AG04450 (cell line): ENCODE results near the gene SH2D3A. TPM values are rescaled to one million over a fixed set of nuclear protein-coding genes. Genes with fewer than 3 reads are reported as not detected.
"Not testable (repeated sequence)": the region's sequence is repeated elsewhere in the genome, so short reads cannot be mapped to it uniquely, and the experiment has no call there.

Experiments
- CTCF ChIA-PET: fragments of 300-600, 350-600 bp; formaldehyde crosslinking; extraction: SDS; loops from one replicate; lab custom pipeline; 2022; ENCODE audit warnings: antibody characterized with exemption, inconsistent platforms; lab: Charles Lee
- POLR2A ChIA-PET: fragments of 350-600 bp; formaldehyde crosslinking; extraction: SDS; loops from one replicate; lab custom pipeline; 2021; ENCODE audit warnings: antibody characterized with exemption, inconsistent platforms; lab: Yijun Ruan, JAX
- DNase-seq: peaks from one replicate; pipeline ENCODE4 v3.0.0-alpha.2; 2011; ENCODE audit warnings: low read depth, low spot score
- H3K27ac ChIP-seq: one replicate; pipeline ENCODE4 v1.5.1; 2012; ENCODE audit warnings: low read depth, low read length, control low read depth
- H3K27me3 ChIP-seq: one replicate; pipeline ENCODE4 v1.6.0; 2012; ENCODE audit warnings: low read length; ENCODE audit not compliant: control insufficient read depth, insufficient read depth
- H3K4me3 ChIP-seq: 2 replicates; pipeline ENCODE4 v1.5.1; 2011; ENCODE audit warnings: mild to moderate bottlenecking, low read depth, low read length, control low read depth
- H3K9me3 ChIP-seq: 2 replicates; pipeline ENCODE4 v1.5.1; 2012; ENCODE audit warnings: low read length; ENCODE audit not compliant: control insufficient read depth, insufficient read depth
- CTCF ChIP-seq: IDR thresholded peaks from 2 replicates; pipeline ENCODE4 v1.5.1; 2011; ENCODE audit warnings: low read depth, low read length, control low read depth, inconsistent platforms
- polyA plus RNA-seq: library from polyadenylated mRNA; depleted of rRNA; stranded (reverse); fragments of >200 nt; gene quantifications from 2 replicates; pipeline ENCODE4 v1.2.3, GENCODE V29; 2011

The SH2D3A gene
- polyA plus RNA-seq, 1 experiment, result not detected

- Histone ChIP-seq H3K9me3 (peaks cover 7% of the 10 kb centered on the region), H3K4me3 (no peak overlapping the region), H3K27me3 (no peaks in the 10 kb centered on the region), H3K27ac (no peak overlapping the region)
- POLR2A ChIA-PET, result no interaction called here
- no peak for TF ChIP-seq CTCF
- CTCF ChIA-PET, result no interaction called here
- DNase-seq, result no peak
Observed at GRCh38 chr19:6802336-6803035, 35.3 kb upstream of the SH2D3A start.

GRCh38 chr19:6801485-6802086 is 34.4 kb upstream of the SH2D3A start:
- no peak overlapping the region for H3K4me3 ChIP-seq
- no peaks in the 10 kb centered on the region for H3K27me3 ChIP-seq
- peaks cover 7% of the 10 kb centered on the region for H3K9me3 ChIP-seq
- DNase-seq, result no peak
- CTCF ChIA-PET, result no interaction called here
- no peak for TF ChIP-seq CTCF
- H3K27ac ChIP-seq, result no peak overlapping the region
- POLR2A ChIA-PET, result no interaction called here

- DNase-seq, result no peak
- ChIA-PET POLR2A (interaction anchor here (0.6 kb wide), 1 partner anchor 186 kb away, joined by 6 read pairs; no protein-coding TSS in a partner anchor), CTCF (no interaction called here)
- no peak for TF ChIP-seq CTCF
- Histone ChIP-seq H3K27ac (no peak overlapping the region), H3K4me3 (no peak overlapping the region), H3K9me3 (peaks cover 7% of the 10 kb centered on the region; the same call in 1 of the 2 replicates), H3K27me3 (no peaks in the 10 kb centered on the region)
Observed at GRCh38 chr19:6800991-6801484, 33.8 kb upstream of the SH2D3A start.

DNA sequence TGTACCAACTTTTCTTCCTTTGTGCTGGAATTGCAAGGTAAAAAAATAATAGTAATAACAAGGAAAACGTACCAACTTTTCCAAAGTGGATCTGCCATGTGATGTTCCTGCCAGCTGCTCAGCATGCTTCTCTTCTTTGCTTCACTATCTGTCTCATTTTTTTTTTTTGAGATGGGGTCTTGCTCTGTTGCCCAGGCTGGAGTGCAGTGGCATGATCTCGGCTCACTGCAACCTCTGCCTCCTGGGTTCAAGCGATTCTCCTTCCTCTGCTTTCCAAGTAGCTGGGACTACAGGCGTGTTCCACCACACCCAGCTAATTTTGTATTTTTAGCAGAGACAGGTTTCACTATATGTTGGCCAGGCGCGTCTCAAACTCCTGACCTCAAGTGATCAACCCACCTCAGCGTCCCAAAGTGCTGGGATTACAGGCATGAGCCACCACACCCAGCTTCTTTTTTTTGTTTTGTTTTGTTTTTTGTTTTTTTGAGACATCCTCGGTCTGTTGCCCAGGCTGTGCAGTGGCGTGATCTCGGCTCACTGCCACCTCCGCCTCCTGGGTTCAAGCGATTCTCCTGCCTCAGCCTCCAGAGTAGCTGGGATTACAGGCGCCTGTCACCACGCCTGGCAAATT is 33.0 kb upstream of the SH2D3A start:
- H3K4me3 ChIP-seq, H3K27me3 ChIP-seq, H3K9me3 ChIP-seq, POLR2A ChIA-PET, DNase-seq, H3K27ac ChIP-seq: not testable (repeated sequence)
- CTCF ChIA-PET, result interaction anchor here (0.6 kb wide), 1 partner anchor 339 kb away, joined by 5 read pairs; no protein-coding TSS in a partner anchor

DNA sequence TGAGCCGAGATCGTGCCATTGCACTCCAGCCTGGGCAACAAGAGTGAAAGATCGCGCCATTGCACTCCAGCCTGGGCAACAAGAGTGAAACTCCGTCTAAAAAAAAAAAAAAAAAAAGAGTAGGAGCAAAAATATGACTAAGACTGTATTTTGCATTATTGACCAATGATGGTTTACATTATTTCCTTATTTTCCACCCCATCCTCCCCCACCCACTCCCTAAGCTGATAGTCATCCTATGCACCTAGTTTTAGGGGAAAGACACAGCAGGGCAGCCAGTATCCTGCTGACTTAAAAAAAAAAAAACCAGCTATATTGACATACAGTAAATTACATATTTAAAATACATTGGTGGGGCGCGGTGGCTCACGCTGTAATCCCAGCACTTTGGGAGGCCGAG is 30.4 kb upstream of the SH2D3A start:
- no peak for TF ChIP-seq CTCF
- peaks cover 12% of the 10 kb centered on the region for H3K9me3 ChIP-seq
- H3K27me3 ChIP-seq, result no peaks in the 10 kb centered on the region
- H3K4me3 ChIP-seq, result no peak overlapping the region
- no peak for DNase-seq
- POLR2A ChIA-PET, result no interaction called here
- no peak overlapping the region for H3K27ac ChIP-seq
- CTCF ChIA-PET, result no interaction called here
